NOMO-1 treated with dmso at 0.1 percent for 144 hours (cell line): ENCODE results near the gene DVL2.

Experiments
- DNase-seq: peaks from one replicate; lab custom pipeline; 2025; ENCODE audit not compliant: unreplicated experiment; lab: John Stamatoyannopoulos, UW

Gene DVL2

GRCh38 chr17:7234083-7234951 is at the start of gene DVL2:
Gene DVL2, minus strand, starts transcription at chr17:7234517. Its CDS starts 255 bp downstream, at chr17:7234262.
- peak; percentile 97 for DNase-seq

- no peak for DNase-seq
These were observed 49.3 kb upstream of the DVL2 start for GRCh38 chr17:7283471-7284216.

- DNase-seq: no peak
These were observed 48.5 kb upstream of the DVL2 start for GRCh38 chr17:7282752-7283321.

GRCh38 chr17:7281953-7282751 is 47.8 kb upstream of the DVL2 start:
- no peak for DNase-seq

GRCh38 chr17:7281074-7281952 is 47.0 kb upstream of the DVL2 start, which contains the start of gene SLC2A4:
Gene SLC2A4, plus strand, starts transcription at chr17:7281718. Its CDS starts 217 bp downstream, at chr17:7281935.
- DNase-seq: peak; percentile 76

- peak; percentile 86 for DNase-seq
These were observed 46.3 kb upstream of the DVL2 start for GRCh38 chr17:7280519-7281073.

GRCh38 chr17:7279448-7279847 is 45.1 kb upstream of the DVL2 start:
- DNase-seq: no peak

- DNase-seq: no peak
These were observed 32.5 kb upstream of the DVL2 start for GRCh38 chr17:7266784-7267183.

- no peak for DNase-seq
These were observed 29.4 kb upstream of the DVL2 start for GRCh38 chr17:7263801-7264078.

GRCh38 chr17:7262935-7263800 is 28.9 kb upstream of the DVL2 start:
- no peak for DNase-seq

- DNase-seq: no peak
These were observed 28.0 kb upstream of the DVL2 start, which contains the start of gene CLDN7 for GRCh38 chr17:7262192-7262934. Gene CLDN7, minus strand, starts transcription at chr17:7262478. Its CDS starts 435 bp downstream, at chr17:7262043.

GRCh38 chr17:7261379-7262191 is 27.3 kb upstream of the DVL2 start:
- DNase-seq: no peak

- DNase-seq: no peak
These were observed 26.5 kb upstream of the DVL2 start for GRCh38 chr17:7260651-7261378.

GRCh38 chr17:7260151-7260550 is 25.8 kb upstream of the DVL2 start:
- no peak for DNase-seq

GRCh38 chr17:7259555-7259889 is 25.2 kb upstream of the DVL2 start:
- DNase-seq: no peak

GRCh38 chr17:7258731-7259554 is 24.6 kb upstream of the DVL2 start:
- no peak for DNase-seq
